Smooth muscle cell (in vitro differentiated cells): ENCODE measurements around the gene DYNC1LI1. TPM values are rescaled to one million over a fixed set of nuclear protein-coding genes. Genes with fewer than 3 reads are reported as not detected.

Experiments
- DNase-seq: peaks from one replicate; lab custom pipeline; 2025; ENCODE audit not compliant: unreplicated experiment; lab: John Stamatoyannopoulos, UW
- H2AFZ ChIP-seq: fragments of 200-600 bp; sonication (generic); 2 replicates; pipeline ENCODE4 v1.6.0; 2016; ENCODE audit warnings: antibody characterized with exemption, low read depth, mild to moderate bottlenecking
- H3F3A ChIP-seq: fragments of 200-600 bp; sonication (generic); 2 replicates; pipeline ENCODE4 v1.6.0; 2017; ENCODE audit warnings: antibody characterized with exemption, low read depth
- H3K27ac ChIP-seq: fragments of 200-600 bp; sonication (generic); 2 replicates; pipeline ENCODE4 v1.5.1; 2016; ENCODE audit warnings: low read depth, mild to moderate bottlenecking
- H3K27me3 ChIP-seq: fragments of 200-600 bp; sonication (generic); 2 replicates; pipeline ENCODE4 v1.6.1; 2016; ENCODE audit warnings: low read depth, mild to moderate bottlenecking
- H3K36me3 ChIP-seq: fragments of 200-600 bp; sonication (generic); 2 replicates; pipeline ENCODE4 v1.5.1; 2016; ENCODE audit warnings: low read depth
- H3K4me1 ChIP-seq: fragments of 200-600 bp; sonication (generic); 2 replicates; pipeline ENCODE4 v1.5.1; 2016; ENCODE audit warnings: low read depth
- H3K4me2 ChIP-seq: fragments of 200-600 bp; sonication (generic); 2 replicates; pipeline ENCODE4 v1.6.0; 2016; ENCODE audit warnings: mild to moderate bottlenecking
- H3K4me3 ChIP-seq: fragments of 200-600 bp; sonication (generic); 2 replicates; pipeline ENCODE4 v1.5.1; 2016; ENCODE audit warnings: mild to moderate bottlenecking
- H3K79me2 ChIP-seq: fragments of 200-600 bp; sonication (generic); 2 replicates; pipeline ENCODE4 v1.6.0; 2016; ENCODE audit warnings: low read depth, mild to moderate bottlenecking
- H3K9ac ChIP-seq: fragments of 200-600 bp; sonication (generic); 2 replicates; pipeline ENCODE4 v1.6.0; 2016; ENCODE audit warnings: low read depth
- H3K9me3 ChIP-seq: fragments of 200-600 bp; sonication (generic); replicated peaks from 2 replicates; pipeline ENCODE4 v1.5.1; 2016; ENCODE audit warnings: low read depth
- H4K20me1 ChIP-seq: fragments of 200-600 bp; sonication (generic); 2 replicates; pipeline ENCODE4 v1.6.0; 2016; ENCODE audit warnings: low read depth
- CTCF ChIP-seq: fragments of 200-600 bp; sonication (generic); IDR thresholded peaks from 2 replicates; pipeline ENCODE4 v1.5.1; 2017; ENCODE audit warnings: borderline replicate concordance, mild to moderate bottlenecking, antibody characterized with exemption; ENCODE audit not compliant: insufficient read depth, poor library complexity, severe bottlenecking
- WGBS: methylation state at CpG from one replicate; pipeline ENCODE4 v1.1.7; 2016; ENCODE audit warnings: low lambda C conversion rate; 5-methylcytosine and 5-hydroxymethylcytosine counted together
- polyA plus RNA-seq: library from polyadenylated mRNA; unstranded; fragments of >200 nt; fragmentation: Nextera tagmentation; extraction: Ambion mirVana; gene quantifications from 2 replicates; pipeline ENCODE4 v1.2.1, GENCODE V29; 2016
- total RNA-seq: library from RNA; depleted of rRNA; stranded (reverse); fragments of >200 nt; gene quantifications from 2 replicates; pipeline ENCODE4 v1.2.3, GENCODE V29; 2014

DYNC1LI1 gene
- total RNA-seq (49.9 and 72.6 TPM in 2 replicates), polyA plus RNA-seq (26.5 and 31.0 TPM in 2 replicates)

GRCh38 chr3:32570421-32571191, at the start of gene DYNC1LI1:
Gene DYNC1LI1 (minus strand): TSS chr3:32570858. CDS start chr3:32570770, 88 bp downstream.
- H3K9ac ChIP-seq, result peak within 1 kb of the TSS; percentile 96

DNA sequence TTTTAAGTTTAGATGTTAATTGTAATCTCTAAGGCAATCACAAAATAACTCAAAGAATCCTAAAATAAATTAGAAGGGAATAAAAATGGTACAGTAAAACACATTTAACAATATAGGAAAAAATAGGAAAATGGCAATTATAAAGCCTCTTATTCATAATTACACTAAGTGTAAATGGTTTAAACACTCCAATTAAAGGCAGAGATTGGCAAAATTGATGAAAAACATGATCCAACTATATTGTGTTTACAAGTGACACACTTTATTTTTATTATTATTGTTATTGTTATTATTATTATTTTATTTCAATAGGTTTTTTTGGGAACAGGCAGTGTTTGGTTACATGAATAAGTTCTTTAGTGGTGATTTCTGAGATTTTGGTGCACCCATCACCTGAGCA, 48.7 kb upstream of the DYNC1LI1 start:
- no peaks in the 10 kb centered on the region for H3K4me1 ChIP-seq
- no peak overlapping the region for H3K27ac ChIP-seq
- no peaks in the 10 kb centered on the region for H3K79me2 ChIP-seq
- no peaks in the 10 kb centered on the region for H4K20me1 ChIP-seq
- H3F3A ChIP-seq, result no peaks in the 10 kb centered on the region
- no peaks in the 10 kb centered on the region for H3K27me3 ChIP-seq
- H3K9ac ChIP-seq, result no peak overlapping the region
- H3K4me3 ChIP-seq, result no peak overlapping the region
- H2AFZ ChIP-seq, result no peak overlapping the region
- H3K4me2 ChIP-seq, result no peak overlapping the region
- H3K9me3 ChIP-seq, result peaks cover 3% of the 10 kb centered on the region
- peaks cover 4% of the 10 kb centered on the region for H3K36me3 ChIP-seq
- DNase-seq, result no peak
- no peak for TF ChIP-seq CTCF

More at GRCh38 chr3:32570421-32571191, at the start of gene DYNC1LI1:
- Histone ChIP-seq H3K27ac (peak within 1 kb of the TSS; percentile 89), H3K4me2 (peak within 1 kb of the TSS; percentile 92), H3K4me3 (peak within 1 kb of the TSS; percentile 97), H3K36me3 (no peaks in the 10 kb centered on the region), H3K79me2 (peaks cover 53% of the 10 kb centered on the region), H3F3A (no peaks in the 10 kb centered on the region), H3K27me3 (no peaks in the 10 kb centered on the region), H3K4me1 (peaks cover 21% of the 10 kb centered on the region), H2AFZ (peak within 1 kb of the TSS; percentile 96), H3K9me3 (no peaks in the 10 kb centered on the region), H4K20me1 (peaks cover 43% of the 10 kb centered on the region)
- under 1% methylated on average over 72 of the region's 89 CpGs for WGBS
- DNase-seq, result peak; percentile 92
- no peak for TF ChIP-seq CTCF

DNA sequence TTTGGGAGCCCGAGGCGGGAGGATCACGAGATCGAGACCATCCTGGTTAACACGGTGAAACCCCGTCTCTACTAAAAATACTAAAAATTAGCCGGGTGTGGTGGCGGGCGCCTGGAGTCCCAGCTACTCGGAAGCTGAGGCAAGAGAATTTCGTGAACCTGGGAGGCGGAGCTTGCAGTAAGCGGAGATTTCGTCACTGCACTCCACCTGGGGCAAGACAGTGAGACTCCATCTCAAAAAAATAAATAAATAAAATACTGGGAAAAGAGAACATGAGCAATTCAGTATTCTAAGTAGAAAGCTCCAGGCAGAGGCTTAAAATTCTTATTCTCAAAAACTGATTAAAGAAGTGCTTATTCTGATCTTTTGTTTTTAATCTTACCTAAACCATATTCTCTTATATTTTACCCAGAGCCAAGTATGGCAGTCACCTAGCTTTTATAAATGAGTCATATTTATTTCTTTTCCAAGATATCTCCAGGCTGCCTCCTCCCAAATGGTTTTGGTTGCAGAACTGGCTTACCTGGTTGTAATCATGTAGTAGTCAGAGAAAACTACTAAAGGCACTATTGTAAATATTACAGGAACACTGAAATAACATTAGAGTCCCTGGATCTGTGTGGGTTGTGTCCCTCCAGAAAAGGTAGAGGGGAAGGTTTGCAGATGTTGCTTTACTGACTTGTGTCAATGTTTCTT, 45.8 kb upstream of the DYNC1LI1 start:
- Histone ChIP-seq H3K27me3 (no peaks in the 10 kb centered on the region), H3K4me1 (no peaks in the 10 kb centered on the region)

More for the DNA sequence above, 45.8 kb upstream of the DYNC1LI1 start:
- no peak overlapping the region for H3K4me3 ChIP-seq
- H4K20me1 ChIP-seq, result no peaks in the 10 kb centered on the region
- H3K4me2 ChIP-seq, result no peak overlapping the region
- no peak for DNase-seq
- H3F3A ChIP-seq, result no peaks in the 10 kb centered on the region
- H3K9ac ChIP-seq, result no peak overlapping the region
- no peak overlapping the region for H3K27ac ChIP-seq
- no peak overlapping the region for H2AFZ ChIP-seq
- no peaks in the 10 kb centered on the region for H3K79me2 ChIP-seq
- H3K9me3 ChIP-seq, result peaks cover 3% of the 10 kb centered on the region
- WGBS, result 94% methylated on average over 14 of the region's 14 CpGs
- peaks cover 4% of the 10 kb centered on the region for H3K36me3 ChIP-seq
- no peak for TF ChIP-seq CTCF
